ENCODE measurements around the gene PTPRCAP.
"Not testable (repeated sequence)": the region's sequence is repeated elsewhere in the genome, so short reads cannot be mapped to it uniquely, and the experiment has no call there.

Gene PTPRCAP

GRCh38 chr11:67465530-67465929, 28.0 kb upstream of the PTPRCAP start:
- DNase-seq (ENCODE audit: extremely low read depth in 1 of 2, low read depth in 1 of 2): not testable (repeated sequence)

- no peak for DNase-seq (ENCODE audit: extremely low read depth in 1 of 2, low read depth in 1 of 2)
Measured at GRCh38 chr11:67465189-67465510, 27.7 kb upstream of the PTPRCAP start.

- peak; percentile 86 to 88 for DNase-seq (ENCODE audit: extremely low read depth in 1 of 2, low read depth in 1 of 2)
Measured at GRCh38 chr11:67464411-67465188, 27.1 kb upstream of the PTPRCAP start.

- DNase-seq (ENCODE audit: extremely low read depth in 1 of 2, low read depth in 1 of 2): no peak
Measured at GRCh38 chr11:67463680-67464410, 26.4 kb upstream of the PTPRCAP start.

- no peak for DNase-seq (ENCODE audit: extremely low read depth in 1 of 2, low read depth in 1 of 2)
Measured at GRCh38 chr11:67463186-67463585, 25.7 kb upstream of the PTPRCAP start.

GRCh38 chr11:67458266-67458665, 20.8 kb upstream of the PTPRCAP start:
- no peak for DNase-seq (ENCODE audit: extremely low read depth in 1 of 2, low read depth in 1 of 2)

- DNase-seq (ENCODE audit: extremely low read depth in 1 of 2, low read depth in 1 of 2): no peak
Measured at GRCh38 chr11:67457453-67457852, 20.0 kb upstream of the PTPRCAP start.

GRCh38 chr11:67456068-67456705, 18.7 kb upstream of the PTPRCAP start:
- no peak for DNase-seq (ENCODE audit: extremely low read depth in 1 of 2, low read depth in 1 of 2)

GRCh38 chr11:67455054-67455453, 17.6 kb upstream of the PTPRCAP start, which contains the start of gene CABP4:
Gene CABP4 (plus strand): TSS chr11:67455354. CDS start chr11:67455424, 70 bp downstream.
- no peak for DNase-seq (ENCODE audit: extremely low read depth in 1 of 2, low read depth in 1 of 2)

- DNase-seq (ENCODE audit: extremely low read depth in 1 of 2, low read depth in 1 of 2): no peak
Measured at GRCh38 chr11:67453816-67454732, 16.6 kb upstream of the PTPRCAP start.

GRCh38 chr11:67452141-67452952, 14.9 kb upstream of the PTPRCAP start, which contains the start of gene GPR152:
Gene GPR152 (minus strand): TSS chr11:67452729. CDS start chr11:67452724, 5 bp downstream.
- DNase-seq (ENCODE audit: extremely low read depth in 1 of 2, low read depth in 1 of 2): no peak

GRCh38 chr11:67451658-67451976, 14.1 kb upstream of the PTPRCAP start:
- DNase-seq (ENCODE audit: extremely low read depth in 1 of 2, low read depth in 1 of 2): no peak

GRCh38 chr11:67450796-67451657, 13.5 kb upstream of the PTPRCAP start:
- DNase-seq (ENCODE audit: extremely low read depth in 1 of 2, low read depth in 1 of 2): no peak

- DNase-seq (ENCODE audit: extremely low read depth in 1 of 2, low read depth in 1 of 2): no peak
Measured at GRCh38 chr11:67449116-67449844, 11.8 kb upstream of the PTPRCAP start.

GRCh38 chr11:67448220-67448609, 10.7 kb upstream of the PTPRCAP start:
- no peak for DNase-seq (ENCODE audit: extremely low read depth in 1 of 2, low read depth in 1 of 2)

GRCh38 chr11:67445515-67445914, 8.0 kb upstream of the PTPRCAP start:
- DNase-seq (ENCODE audit: extremely low read depth in 1 of 2, low read depth in 1 of 2): no peak

GRCh38 chr11:67442504-67443404, 5.3 kb upstream of the PTPRCAP start:
- no peak for DNase-seq (ENCODE audit: extremely low read depth in 1 of 2, low read depth in 1 of 2)

Data from activated CD8-positive, alpha-beta memory T cell treated with anti-CD3 and anti-CD28 coated beads for 1 hour (primary cell).